Memory B cell (primary cell): ENCODE data around the gene TRPM6.
"Not testable (repeated sequence)": the region's sequence is repeated elsewhere in the genome, so short reads cannot be mapped to it uniquely, and the experiment has no call there.

Experiments
- ATAC-seq: fragments of 150-1000 bp; cut with Tn5 transposase; 2 replicates; pipeline ENCODE4 v1.10.0; 2021; ENCODE audit warnings: low read depth, mild to moderate bottlenecking, moderate library complexity
- DNase-seq, 2 donors: peaks; one replicate each; pipeline ENCODE4 v3.0.0; 2022; ENCODE audit warnings: low spot score in 2 of 2
- H3K27ac Mint-ChIP-seq: one replicate; pipeline ENCODE4 v1.8.0; 2022; ENCODE audit warnings: mild to moderate bottlenecking, moderate library complexity, mixed read lengths
- H3K27me3 Mint-ChIP-seq: one replicate; pipeline ENCODE4 v1.8.0; 2022; ENCODE audit warnings: mixed read lengths
- H3K36me3 Mint-ChIP-seq: one replicate; pipeline ENCODE4 v1.8.0; 2022; ENCODE audit warnings: mild to moderate bottlenecking, mixed read lengths
- H3K4me1 Mint-ChIP-seq: one replicate; pipeline ENCODE4 v1.8.0; 2022; ENCODE audit warnings: mixed read lengths
- H3K4me3 Mint-ChIP-seq: one replicate; pipeline ENCODE4 v1.8.0; 2022; ENCODE audit warnings: mild to moderate bottlenecking, moderate library complexity, mixed read lengths
- H3K9me3 Mint-ChIP-seq: one replicate; pipeline ENCODE4 v1.8.0; 2022; ENCODE audit warnings: mixed read lengths

Gene TRPM6

GRCh38 chr9:74874220-74874619 lies 13.5 kb downstream of the TRPM6 start:
- H3K27ac Mint-ChIP-seq, result no peak overlapping the region
- H3K9me3 Mint-ChIP-seq, result peaks cover 10% of the 10 kb centered on the region
- no peak for ATAC-seq
- DNase-seq, result no peak
- no peaks in the 10 kb centered on the region for H3K4me1 Mint-ChIP-seq
- H3K4me3 Mint-ChIP-seq, result no peak overlapping the region
- H3K27me3 Mint-ChIP-seq, result peaks cover 16% of the 10 kb centered on the region
- H3K36me3 Mint-ChIP-seq, result peaks cover 3% of the 10 kb centered on the region

- Mint-ChIP-seq H3K9me3 (peaks cover 1% of the 10 kb centered on the region), H3K4me1 (no peaks in the 10 kb centered on the region), H3K27me3 (peaks cover 12% of the 10 kb centered on the region), H3K4me3 (no peak overlapping the region), H3K27ac (no peak overlapping the region), H3K36me3 (no peaks in the 10 kb centered on the region)
- DNase-seq, result no peak
- ATAC-seq, result no peak
Measured at GRCh38 chr9:74872619-74873233, 15.0 kb downstream of the TRPM6 start.

- Mint-ChIP-seq H3K27me3 (peaks cover 7% of the 10 kb centered on the region), H3K9me3 (no peaks in the 10 kb centered on the region), H3K27ac (no peak overlapping the region), H3K36me3 (no peaks in the 10 kb centered on the region), H3K4me3 (no peak overlapping the region), H3K4me1 (peaks cover 5% of the 10 kb centered on the region)
- ATAC-seq, result no peak
- no peak for DNase-seq
Measured at GRCh38 chr9:74867483-74867882, 20.2 kb downstream of the TRPM6 start.

- ATAC-seq (peak; percentile 60), DNase-seq (no peak)
- Mint-ChIP-seq H3K27ac (no peak overlapping the region), H3K9me3 (no peaks in the 10 kb centered on the region), H3K4me3 (peak overlapping the region; percentile 3), H3K27me3 (peaks cover 5% of the 10 kb centered on the region), H3K36me3 (no peaks in the 10 kb centered on the region), H3K4me1 (peaks cover 5% of the 10 kb centered on the region)
Measured at GRCh38 chr9:74865177-74865576, 22.5 kb downstream of the TRPM6 start.

GRCh38 chr9:74861773-74862474 lies 25.8 kb downstream of the TRPM6 start:
- DNase-seq, result no peak
- H3K4me1 Mint-ChIP-seq, result peaks cover 5% of the 10 kb centered on the region
- no peak overlapping the region for H3K27ac Mint-ChIP-seq
- H3K27me3 Mint-ChIP-seq, result no peaks in the 10 kb centered on the region
- no peak overlapping the region for H3K4me3 Mint-ChIP-seq
- ATAC-seq, result no peak
- no peaks in the 10 kb centered on the region for H3K9me3 Mint-ChIP-seq
- H3K36me3 Mint-ChIP-seq, result no peaks in the 10 kb centered on the region

GRCh38 chr9:74861071-74861470 lies 26.6 kb downstream of the TRPM6 start:
- Mint-ChIP-seq H3K27ac (no peak overlapping the region), H3K9me3 (no peaks in the 10 kb centered on the region), H3K4me1 (peaks cover 5% of the 10 kb centered on the region), H3K36me3 (no peaks in the 10 kb centered on the region), H3K4me3 (no peak overlapping the region), H3K27me3 (peaks cover 3% of the 10 kb centered on the region)
- DNase-seq (no peak), ATAC-seq (no peak)

- H3K27ac Mint-ChIP-seq, H3K36me3 Mint-ChIP-seq, DNase-seq, H3K27me3 Mint-ChIP-seq, ATAC-seq, H3K9me3 Mint-ChIP-seq, H3K4me3 Mint-ChIP-seq, H3K4me1 Mint-ChIP-seq: not testable (repeated sequence)
Measured at GRCh38 chr9:74860247-74860646, 27.5 kb downstream of the TRPM6 start.

GRCh38 chr9:74859786-74860185 lies 27.9 kb downstream of the TRPM6 start:
- Mint-ChIP-seq H3K4me3 (no peak overlapping the region), H3K36me3 (no peaks in the 10 kb centered on the region), H3K4me1 (no peaks in the 10 kb centered on the region)

GRCh38 chr9:74858751-74859414 lies 28.8 kb downstream of the TRPM6 start:
- H3K27me3 Mint-ChIP-seq, result peaks cover 3% of the 10 kb centered on the region
- H3K4me3 Mint-ChIP-seq, result no peak overlapping the region
- ATAC-seq (no peak), DNase-seq (no peak)
- no peaks in the 10 kb centered on the region for H3K4me1 Mint-ChIP-seq
- no peaks in the 10 kb centered on the region for H3K9me3 Mint-ChIP-seq
- no peaks in the 10 kb centered on the region for H3K36me3 Mint-ChIP-seq
- no peak overlapping the region for H3K27ac Mint-ChIP-seq

More at GRCh38 chr9:74859786-74860185, 27.9 kb downstream of the TRPM6 start:
- peaks cover 3% of the 10 kb centered on the region for H3K27me3 Mint-ChIP-seq
- ATAC-seq, result no peak
- H3K9me3 Mint-ChIP-seq, result no peaks in the 10 kb centered on the region
- H3K27ac Mint-ChIP-seq, result no peak overlapping the region
- no peak for DNase-seq

- DNase-seq, result no peak
- ATAC-seq, result no peak
- H3K27ac Mint-ChIP-seq, result no peak overlapping the region
- no peaks in the 10 kb centered on the region for H3K36me3 Mint-ChIP-seq
- no peak overlapping the region for H3K4me3 Mint-ChIP-seq
- H3K4me1 Mint-ChIP-seq, result no peaks in the 10 kb centered on the region
- peaks cover 3% of the 10 kb centered on the region for H3K27me3 Mint-ChIP-seq
- H3K9me3 Mint-ChIP-seq, result peaks cover 1% of the 10 kb centered on the region
Measured at GRCh38 chr9:74856989-74857388, 30.7 kb downstream of the TRPM6 start.

GRCh38 chr9:74855072-74855471 lies 32.6 kb downstream of the TRPM6 start:
- H3K9me3 Mint-ChIP-seq, result peaks cover 1% of the 10 kb centered on the region
- ATAC-seq (no peak), DNase-seq (no peak)
- peaks cover 3% of the 10 kb centered on the region for H3K27me3 Mint-ChIP-seq
- H3K36me3 Mint-ChIP-seq, result no peaks in the 10 kb centered on the region
- H3K27ac Mint-ChIP-seq, result no peak overlapping the region
- H3K4me3 Mint-ChIP-seq, result no peak overlapping the region
- H3K4me1 Mint-ChIP-seq, result no peaks in the 10 kb centered on the region

- not testable (repeated sequence) for H3K27ac Mint-ChIP-seq, DNase-seq, H3K4me1 Mint-ChIP-seq, H3K36me3 Mint-ChIP-seq, H3K9me3 Mint-ChIP-seq, H3K4me3 Mint-ChIP-seq, H3K27me3 Mint-ChIP-seq, ATAC-seq
Measured at GRCh38 chr9:74853024-74853423, 34.7 kb downstream of the TRPM6 start.

GRCh38 chr9:74848153-74848525 lies 39.6 kb downstream of the TRPM6 start:
- Mint-ChIP-seq H3K36me3 (no peaks in the 10 kb centered on the region), H3K9me3 (peaks cover 1% of the 10 kb centered on the region), H3K4me3 (no peak overlapping the region), H3K27ac (no peak overlapping the region), H3K4me1 (no peaks in the 10 kb centered on the region), H3K27me3 (peaks cover 2% of the 10 kb centered on the region)
- DNase-seq (no peak), ATAC-seq (no peak)

- Mint-ChIP-seq H3K27ac (no peak overlapping the region), H3K4me1 (no peaks in the 10 kb centered on the region), H3K36me3 (no peaks in the 10 kb centered on the region), H3K9me3 (peaks cover 1% of the 10 kb centered on the region), H3K27me3 (peaks cover 2% of the 10 kb centered on the region), H3K4me3 (no peak overlapping the region)
- no peak for ATAC-seq
- no peak for DNase-seq
Measured at GRCh38 chr9:74847478-74848152, 40.1 kb downstream of the TRPM6 start.
